Stimulated activated CD8-positive, alpha-beta memory T cell treated with anti-CD3 and anti-CD28 coated beads, Interleukin-2, amount 100 ng/mL, for 48 hours (primary cell): Measurements from ENCODE around the gene NUBP1.

Experiments
- DNase-seq, 2 donors: peaks; one replicate each; pipeline ENCODE4 v3.0.0-alpha.2; 2020; ENCODE audit warnings: low read depth in 2 of 2

Gene NUBP1

GRCh38 chr16:10806698-10807097 lies 63.1 kb downstream of the NUBP1 start:
- DNase-seq = no peak

GRCh38 chr16:10808218-10808617 lies 64.6 kb downstream of the NUBP1 start:
- DNase-seq = no peak

GRCh38 chr16:10808850-10809249 lies 65.2 kb downstream of the NUBP1 start:
- DNase-seq = no peak

- DNase-seq = no peak
These were observed 66.1 kb downstream of the NUBP1 start for GRCh38 chr16:10809706-10810105.

- DNase-seq = no peak
These were observed 68.9 kb downstream of the NUBP1 start for GRCh38 chr16:10812312-10813098.

GRCh38 chr16:10813099-10813455 lies 69.4 kb downstream of the NUBP1 start:
- no peak for DNase-seq

- no peak for DNase-seq
These were observed 73.9 kb downstream of the NUBP1 start for GRCh38 chr16:10817514-10817913.

GRCh38 chr16:10817963-10818941 lies 74.6 kb downstream of the NUBP1 start, which contains the start of gene TVP23A:
TVP23A (minus strand) TSS chr16:10818794; CDS start chr16:10818493, 301 bp downstream.
- no peak for DNase-seq
